Ascending aorta (tissue), 2 donors: ENCODE results near the gene NLGN4Y. TPM values are rescaled to one million over a fixed set of nuclear protein-coding genes. Genes with fewer than 3 reads are reported as not detected.

ENCODE experiments used
- DNase-seq, 2 donors: peaks; one replicate each; pipeline ENCODE4 v3.0.0-alpha.2; 2019; ENCODE audit warnings: low spot score in 2 of 2
- H3K27ac ChIP-seq, 2 donors: fragments of 200-600 bp; sonication (generic); one replicate each; pipeline ENCODE4 v1.5.1; 2016 to 2017; ENCODE audit warnings: mild to moderate bottlenecking in 1 of 2
- H3K27me3 ChIP-seq: fragments of 200-600 bp; sonication (generic); one replicate; pipeline ENCODE4 v1.5.1; 2017
- H3K36me3 ChIP-seq, 2 donors: fragments of 200-600 bp; sonication (generic); one replicate each; pipeline ENCODE4 v1.5.1; 2016
- H3K4me1 ChIP-seq, 2 donors: fragments of 200-600 bp; sonication (generic); one replicate each; pipeline ENCODE4 v1.5.1; 2016 to 2017; ENCODE audit warnings: mild to moderate bottlenecking in 1 of 2
- H3K4me3 ChIP-seq, 2 donors: fragments of 200-600 bp; sonication (generic); one replicate each; pipeline ENCODE4 v1.5.1; 2016 to 2017; ENCODE audit warnings: mild to moderate bottlenecking in 1 of 2
- H3K9me3 ChIP-seq, 2 donors: fragments of 200-600 bp; sonication (generic); one replicate each; pipeline ENCODE4 v1.5.1; 2016
- intact Hi-C: fragments of 100-400 bp; cut with DNase I; formaldehyde crosslinking; loops from one replicate; pipeline ENCODE4 v1.15.1; 2023
- total RNA-seq: library from RNA; depleted of rRNA; stranded (reverse); fragments of >200 nt; gene quantifications from one replicate; pipeline ENCODE4 v1.1.0, GENCODE V29; 2016
- TF ChIP-seq, protein P1 (sequence below), 3 experiments: fragments of 200-600 bp in 2 of 3; fragments of 450-650 bp in 1 of 3; sonication (generic) in 2 of 3; IDR thresholded peaks; one replicate each; pipeline ENCODE4 v1.5.1; 2016 to 2019; ENCODE audit warnings: antibody characterized with exemption in 3 of 3, mild to moderate bottlenecking in 1 of 3, moderate library complexity in 1 of 3

NLGN4Y gene
- total RNA-seq, 1 donor from 2014 or later = not detected

DNA sequence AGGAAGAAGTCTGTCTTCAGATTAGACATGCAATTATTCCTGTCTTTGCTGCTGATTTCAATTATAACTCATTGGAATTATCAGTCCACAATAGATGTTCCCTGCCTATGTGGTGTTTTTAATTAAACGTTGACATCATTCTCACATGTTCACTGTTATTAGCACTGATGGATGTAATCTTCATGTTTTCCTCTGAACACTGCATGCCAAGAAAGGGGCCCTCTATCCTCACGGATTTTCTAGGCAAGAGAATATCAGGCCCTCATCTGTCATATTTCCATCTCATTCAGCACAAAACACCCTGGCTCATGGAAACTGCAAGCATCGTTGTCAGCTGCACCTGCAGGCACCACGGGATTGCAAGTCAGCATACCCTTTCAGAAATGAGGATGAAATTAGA, 224.0 kb downstream of the NLGN4Y start:
- TF ChIP-seq, protein P1, sequence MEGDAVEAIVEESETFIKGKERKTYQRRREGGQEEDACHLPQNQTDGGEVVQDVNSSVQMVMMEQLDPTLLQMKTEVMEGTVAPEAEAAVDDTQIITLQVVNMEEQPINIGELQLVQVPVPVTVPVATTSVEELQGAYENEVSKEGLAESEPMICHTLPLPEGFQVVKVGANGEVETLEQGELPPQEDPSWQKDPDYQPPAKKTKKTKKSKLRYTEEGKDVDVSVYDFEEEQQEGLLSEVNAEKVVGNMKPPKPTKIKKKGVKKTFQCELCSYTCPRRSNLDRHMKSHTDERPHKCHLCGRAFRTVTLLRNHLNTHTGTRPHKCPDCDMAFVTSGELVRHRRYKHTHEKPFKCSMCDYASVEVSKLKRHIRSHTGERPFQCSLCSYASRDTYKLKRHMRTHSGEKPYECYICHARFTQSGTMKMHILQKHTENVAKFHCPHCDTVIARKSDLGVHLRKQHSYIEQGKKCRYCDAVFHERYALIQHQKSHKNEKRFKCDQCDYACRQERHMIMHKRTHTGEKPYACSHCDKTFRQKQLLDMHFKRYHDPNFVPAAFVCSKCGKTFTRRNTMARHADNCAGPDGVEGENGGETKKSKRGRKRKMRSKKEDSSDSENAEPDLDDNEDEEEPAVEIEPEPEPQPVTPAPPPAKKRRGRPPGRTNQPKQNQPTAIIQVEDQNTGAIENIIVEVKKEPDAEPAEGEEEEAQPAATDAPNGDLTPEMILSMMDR (IDR thresholded peaks at IDR 0.05) = no peak
- intact Hi-C loops = no loop called here
- no peaks in the 10 kb centered on the region for H3K4me1 ChIP-seq
- H3K9me3 ChIP-seq = no peaks in the 10 kb centered on the region
- H3K27me3 ChIP-seq = no peaks in the 10 kb centered on the region
- H3K4me3 ChIP-seq = no peak overlapping the region
- no peaks in the 10 kb centered on the region for H3K36me3 ChIP-seq
- H3K27ac ChIP-seq = no peak overlapping the region
- no peak for DNase-seq

DNA sequence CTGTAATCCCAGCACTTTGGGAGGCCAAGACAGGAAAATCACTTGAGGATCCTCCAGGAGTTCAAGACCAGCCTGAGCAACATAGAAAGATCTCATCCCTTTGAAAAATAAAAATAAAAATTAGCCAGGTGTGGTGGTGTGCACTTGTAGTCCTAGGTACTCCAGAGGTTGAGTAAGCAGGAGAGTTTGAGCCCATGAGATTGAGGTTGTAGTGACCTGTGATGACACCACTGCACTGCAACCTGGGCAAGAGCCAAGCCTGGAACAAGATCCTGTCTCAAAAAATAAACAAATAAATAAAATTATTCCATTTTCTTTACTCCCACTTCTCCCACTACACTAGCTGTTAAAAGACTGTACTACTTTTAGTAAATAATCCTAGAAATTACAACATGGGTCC, 231.2 kb downstream of the NLGN4Y start:
- no peak overlapping the region for H3K27ac ChIP-seq
- intact Hi-C loops = no loop called here
- H3K9me3 ChIP-seq = no peaks in the 10 kb centered on the region
- H3K27me3 ChIP-seq = no peaks in the 10 kb centered on the region
- H3K36me3 ChIP-seq = no peaks in the 10 kb centered on the region
- H3K4me3 ChIP-seq = no peak overlapping the region
- TF ChIP-seq, protein P1 (IDR thresholded peaks at IDR 0.05) = no peak
- DNase-seq = no peak
- no peaks in the 10 kb centered on the region for H3K4me1 ChIP-seq

DNA sequence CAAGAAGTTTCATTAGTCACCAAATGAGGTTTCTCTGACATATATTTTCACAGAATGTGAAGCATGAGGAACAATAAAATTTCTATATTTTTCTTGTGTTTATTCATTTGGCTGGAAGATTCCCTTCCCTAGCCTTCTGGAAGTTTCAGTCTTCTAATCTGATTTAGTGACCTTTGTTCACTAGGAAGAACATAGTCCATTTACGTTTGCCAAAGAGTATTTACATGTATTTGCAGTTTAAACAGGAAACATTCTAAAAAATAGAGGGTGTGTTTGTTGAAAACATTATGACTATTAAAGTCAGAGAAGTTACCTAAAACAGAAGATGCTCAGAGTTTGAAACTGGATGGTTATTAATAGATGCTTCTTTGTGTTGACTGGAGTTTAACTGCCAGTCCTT, 238.6 kb downstream of the NLGN4Y start:
- DNase-seq = no peak
- no peaks in the 10 kb centered on the region for H3K9me3 ChIP-seq
- TF ChIP-seq, protein P1 (IDR thresholded peaks at IDR 0.05) = no peak

DNA sequence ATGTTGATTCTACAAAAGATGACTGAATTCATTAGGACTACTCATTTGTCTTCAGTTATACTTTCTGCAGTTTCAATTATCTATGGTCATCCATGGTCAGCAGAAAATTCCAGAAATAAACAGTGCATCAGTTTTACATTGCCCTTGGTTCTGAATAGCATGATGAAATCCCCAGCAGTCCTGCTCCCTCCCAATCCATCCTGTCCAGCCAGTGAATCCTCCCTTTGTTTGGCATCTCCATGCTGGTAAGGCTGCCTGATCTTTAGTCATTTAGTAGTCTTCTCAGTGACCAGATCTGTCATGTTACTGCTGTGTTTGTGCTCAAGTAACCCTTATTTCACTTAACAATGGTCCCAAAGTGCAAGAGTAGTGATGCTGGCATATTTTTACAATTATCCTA, 239.3 kb downstream of the NLGN4Y start:
- Histone ChIP-seq H3K27me3 (no peaks in the 10 kb centered on the region), H3K4me1 (no peaks in the 10 kb centered on the region), H3K27ac (no peak overlapping the region), H3K4me3 (no peak overlapping the region), H3K9me3 (no peaks in the 10 kb centered on the region), H3K36me3 (no peaks in the 10 kb centered on the region)
- TF ChIP-seq, protein P1 (IDR thresholded peaks at IDR 0.05) = no peak
- intact Hi-C loops = no loop called here
- DNase-seq = no peak

More for the DNA sequence above, 238.6 kb downstream of the NLGN4Y start:
- H3K4me3 ChIP-seq = no peak overlapping the region
- H3K4me1 ChIP-seq = no peaks in the 10 kb centered on the region
- no peaks in the 10 kb centered on the region for H3K27me3 ChIP-seq
- no peaks in the 10 kb centered on the region for H3K36me3 ChIP-seq
- H3K27ac ChIP-seq = no peak overlapping the region
- intact Hi-C loops = no loop called here

DNA sequence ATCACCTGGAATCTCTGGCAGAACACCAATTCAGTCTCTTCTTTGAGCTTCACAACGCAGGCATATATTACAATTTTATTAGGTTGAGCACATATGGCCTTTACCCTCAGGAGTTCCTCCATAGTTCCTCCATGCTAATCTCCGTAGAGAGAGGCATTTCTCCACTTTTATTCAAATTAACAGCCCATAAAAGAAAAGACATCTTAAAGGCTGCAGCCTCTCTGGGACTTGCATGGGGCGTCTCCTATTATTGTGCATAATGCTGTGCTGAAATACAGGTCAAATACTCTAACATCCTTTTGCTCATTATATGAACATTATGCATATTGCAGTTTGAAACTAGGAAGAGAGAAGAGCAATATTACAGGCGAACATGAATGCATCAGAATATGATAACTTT, 253.9 kb downstream of the NLGN4Y start:
- DNase-seq = no peak
- no peaks in the 10 kb centered on the region for H3K9me3 ChIP-seq
- no peaks in the 10 kb centered on the region for H3K36me3 ChIP-seq
- TF ChIP-seq, protein P1 (IDR thresholded peaks at IDR 0.05) = no peak
- H3K4me3 ChIP-seq = no peak overlapping the region
- no peak overlapping the region for H3K27ac ChIP-seq
- H3K27me3 ChIP-seq = no peaks in the 10 kb centered on the region
- no peaks in the 10 kb centered on the region for H3K4me1 ChIP-seq
- intact Hi-C loops = no loop called here

DNA sequence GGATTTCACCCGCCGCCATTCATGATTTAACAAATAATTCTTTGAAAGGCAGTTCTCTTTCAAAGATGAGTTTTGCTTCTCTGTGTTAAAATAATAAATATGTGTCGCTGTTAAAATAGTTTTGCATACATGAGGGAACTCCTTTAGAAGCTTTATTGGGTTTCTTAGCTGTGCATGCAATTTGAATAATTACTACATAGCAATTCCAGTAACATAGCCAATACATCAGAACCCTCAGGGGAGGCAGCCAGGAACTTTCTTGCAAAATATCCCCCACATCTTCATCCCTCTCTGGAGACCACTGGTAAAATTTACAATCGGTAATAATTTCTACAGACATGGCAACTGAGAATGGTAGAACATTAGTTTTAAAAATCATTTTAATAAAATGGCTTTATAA, 268.8 kb downstream of the NLGN4Y start:
- H3K4me1 ChIP-seq = no peaks in the 10 kb centered on the region
- H3K27ac ChIP-seq = no peak overlapping the region
- TF ChIP-seq, protein P1 (IDR thresholded peaks at IDR 0.05) = no peak
- no peaks in the 10 kb centered on the region for H3K27me3 ChIP-seq
- intact Hi-C loops = no loop called here
- no peaks in the 10 kb centered on the region for H3K36me3 ChIP-seq
- no peaks in the 10 kb centered on the region for H3K9me3 ChIP-seq
- H3K4me3 ChIP-seq = no peak overlapping the region
- no peak for DNase-seq
